Measurements from ENCODE around the gene KRT71. TPM values are rescaled to one million over a fixed set of nuclear protein-coding genes. Genes with fewer than 3 reads are reported as not detected.

KRT71 gene
- polyA plus RNA-seq, 3 donors = not detected

DNA sequence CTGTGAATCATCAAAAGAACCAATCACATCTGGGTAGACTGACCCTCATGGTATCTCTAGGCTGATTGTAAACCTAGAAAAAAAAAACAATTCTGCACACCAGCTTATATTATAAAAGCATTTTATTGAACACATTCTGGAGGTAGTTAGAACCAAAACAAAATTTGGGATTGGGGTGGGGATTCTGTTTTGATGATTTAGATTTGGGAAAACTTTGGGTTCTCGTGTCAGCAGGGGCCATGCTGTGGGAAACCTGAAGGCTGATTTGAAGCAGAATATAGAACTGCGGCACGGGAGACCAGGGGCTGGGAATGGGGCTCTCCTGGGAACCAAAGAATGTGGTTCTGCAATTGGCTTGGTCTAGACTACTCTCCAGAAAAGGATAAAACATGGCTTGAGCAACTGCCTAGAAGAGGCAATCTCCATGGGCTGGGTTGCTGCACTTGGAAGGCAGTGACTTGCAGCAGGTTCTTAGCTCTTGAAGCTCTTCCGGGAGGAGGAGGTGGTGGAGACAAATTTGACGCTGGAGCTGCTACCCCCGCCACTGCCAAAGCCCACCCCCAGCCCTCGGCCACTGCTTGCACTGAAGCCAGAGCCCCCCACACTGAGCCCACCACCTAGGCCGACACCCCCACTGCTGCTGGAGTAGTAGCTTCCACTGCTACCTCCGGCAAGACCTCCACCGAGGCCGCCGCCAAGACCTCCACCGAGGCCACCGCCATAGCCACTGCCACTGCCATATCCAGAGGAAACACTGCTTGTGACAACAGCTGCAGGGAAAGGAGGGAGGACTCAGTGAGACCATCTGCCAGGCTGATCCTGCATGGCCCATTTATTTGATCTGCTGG lies 38.2 kb downstream of the KRT71 start:
- no peaks in the 10 kb centered on the region for H3K79me2 ChIP-seq (ENCODE audit: insufficient read depth, low read length)
- Mint-ChIP-seq H3K4me1 (no peaks in the 10 kb centered on the region), H3K36me3 (no peaks in the 10 kb centered on the region), H3K27ac (no peak overlapping the region), H3K9me3 (peaks cover 5 to 14% (median 9%) of the 10 kb centered on the region in 7 donors), H3K4me3 (no peak overlapping the region), H3K27me3 (ENCODE audit: low read depth in 3 of 3) (peaks cover 8 to 11% (median 10%) of the 10 kb centered on the region in 3 donors)
- TF ChIP-seq, protein P1, sequence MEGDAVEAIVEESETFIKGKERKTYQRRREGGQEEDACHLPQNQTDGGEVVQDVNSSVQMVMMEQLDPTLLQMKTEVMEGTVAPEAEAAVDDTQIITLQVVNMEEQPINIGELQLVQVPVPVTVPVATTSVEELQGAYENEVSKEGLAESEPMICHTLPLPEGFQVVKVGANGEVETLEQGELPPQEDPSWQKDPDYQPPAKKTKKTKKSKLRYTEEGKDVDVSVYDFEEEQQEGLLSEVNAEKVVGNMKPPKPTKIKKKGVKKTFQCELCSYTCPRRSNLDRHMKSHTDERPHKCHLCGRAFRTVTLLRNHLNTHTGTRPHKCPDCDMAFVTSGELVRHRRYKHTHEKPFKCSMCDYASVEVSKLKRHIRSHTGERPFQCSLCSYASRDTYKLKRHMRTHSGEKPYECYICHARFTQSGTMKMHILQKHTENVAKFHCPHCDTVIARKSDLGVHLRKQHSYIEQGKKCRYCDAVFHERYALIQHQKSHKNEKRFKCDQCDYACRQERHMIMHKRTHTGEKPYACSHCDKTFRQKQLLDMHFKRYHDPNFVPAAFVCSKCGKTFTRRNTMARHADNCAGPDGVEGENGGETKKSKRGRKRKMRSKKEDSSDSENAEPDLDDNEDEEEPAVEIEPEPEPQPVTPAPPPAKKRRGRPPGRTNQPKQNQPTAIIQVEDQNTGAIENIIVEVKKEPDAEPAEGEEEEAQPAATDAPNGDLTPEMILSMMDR (IDR thresholded peaks at IDR 0.05) = no peak
- no peak overlapping the region for H3K27ac ChIP-seq (ENCODE audit: low read depth in 1 of 2, low read length in 2 of 2)
- H3K9me3 ChIP-seq (replicated peaks in 1 of 2; ENCODE audit: control insufficient read depth in 1 of 2, insufficient read depth in 1 of 2, low read length in 2 of 2) = peaks cover 0 to 8% of the 10 kb centered on the region in 2 donors
- H3K4me3 ChIP-seq (replicated peaks in 1 of 3; ENCODE audit: low read depth in 2 of 3, low read length in 3 of 3) = no peak overlapping the region
- no peak overlapping the region for H3K4me2 ChIP-seq (replicated peaks; ENCODE audit: extremely low read depth, low read length, poor library complexity, severe bottlenecking)
- no peak overlapping the region for H2AFZ ChIP-seq (ENCODE audit: insufficient read depth, low read depth, low read length, poor library complexity, severe bottlenecking)
- WGBS (ENCODE audit: insufficient coverage) = 95% methylated on average over 10 of the region's 14 CpGs
- H3K9ac ChIP-seq (ENCODE audit: insufficient read depth, low read length, poor library complexity, severe bottlenecking) = no peak overlapping the region
- H3K4me1 ChIP-seq (ENCODE audit: control insufficient read depth in 1 of 2, insufficient read depth in 2 of 2, low read length in 2 of 2) = no peaks in the 10 kb centered on the region
- no peaks in the 10 kb centered on the region for H3K36me3 ChIP-seq (replicated peaks in 1 of 2; ENCODE audit: control insufficient read depth in 1 of 2, insufficient read depth in 2 of 2, low read length in 2 of 2)
- no peak for DNase-seq
- H4K20me1 ChIP-seq (ENCODE audit: insufficient read depth, low read length) = no peaks in the 10 kb centered on the region
- no peaks in the 10 kb centered on the region for H3K27me3 ChIP-seq (ENCODE audit: control insufficient read depth in 2 of 2, insufficient read depth in 2 of 2, low read length in 2 of 2)
- intact Hi-C loops (cut with micrococcal nuclease) = no loop called here

GRCh38 chr12:52513736-52514135 lies 39.2 kb downstream of the KRT71 start:
- H3K9me3 Mint-ChIP-seq = peaks cover 5 to 14% (median 9%) of the 10 kb centered on the region in 7 donors
- WGBS (ENCODE audit: insufficient coverage) = 73% methylated on average over 6 of the region's 6 CpGs
- H3K4me2 ChIP-seq (replicated peaks; ENCODE audit: extremely low read depth, low read length, poor library complexity, severe bottlenecking) = no peak overlapping the region
- no peaks in the 10 kb centered on the region for H3K36me3 ChIP-seq (replicated peaks in 1 of 2; ENCODE audit: control insufficient read depth in 1 of 2, insufficient read depth in 2 of 2, low read length in 2 of 2)
- no peak overlapping the region for H3K27ac ChIP-seq (ENCODE audit: low read depth in 1 of 2, low read length in 2 of 2)
- H3K4me3 Mint-ChIP-seq = no peak overlapping the region
- no peak overlapping the region for H3K27ac Mint-ChIP-seq
- no peaks in the 10 kb centered on the region for H3K27me3 ChIP-seq (ENCODE audit: control insufficient read depth in 2 of 2, insufficient read depth in 2 of 2, low read length in 2 of 2)
- TF ChIP-seq, protein P1 (IDR thresholded peaks at IDR 0.05) = no peak
- peaks cover 6 to 11% (median 8%) of the 10 kb centered on the region in 3 donors for H3K27me3 Mint-ChIP-seq (ENCODE audit: low read depth in 3 of 3)
- intact Hi-C loops (cut with micrococcal nuclease) = no loop called here
- H3K79me2 ChIP-seq (ENCODE audit: insufficient read depth, low read length) = no peaks in the 10 kb centered on the region
- no peak overlapping the region for H2AFZ ChIP-seq (ENCODE audit: insufficient read depth, low read depth, low read length, poor library complexity, severe bottlenecking)
- no peaks in the 10 kb centered on the region for H3K4me1 ChIP-seq (ENCODE audit: control insufficient read depth in 1 of 2, insufficient read depth in 2 of 2, low read length in 2 of 2)
- no peak overlapping the region for H3K4me3 ChIP-seq (replicated peaks in 1 of 3; ENCODE audit: low read depth in 2 of 3, low read length in 3 of 3)
- DNase-seq = no peak
- H3K4me1 Mint-ChIP-seq = no peaks in the 10 kb centered on the region
- H3K36me3 Mint-ChIP-seq = no peaks in the 10 kb centered on the region
- H3K9me3 ChIP-seq (replicated peaks in 1 of 2; ENCODE audit: control insufficient read depth in 1 of 2, insufficient read depth in 1 of 2, low read length in 2 of 2) = peaks cover 0 to 8% of the 10 kb centered on the region in 2 donors
- H3K9ac ChIP-seq (ENCODE audit: insufficient read depth, low read length, poor library complexity, severe bottlenecking) = no peak overlapping the region
- H4K20me1 ChIP-seq (ENCODE audit: insufficient read depth, low read length) = no peaks in the 10 kb centered on the region
